DND-41 (cell line): ENCODE measurements around the gene SNX9.

Experiments
- ATAC-seq: fragments of 200-7000 bp; cut with Tn5 transposase; 3 replicates; pipeline ENCODE4 v1.9.1; 2021; ENCODE audit warnings: low read depth; ENCODE audit not compliant: insufficient read depth
- DNase-seq: peaks from one replicate; pipeline ENCODE4 v3.0.0-alpha.2; 2020
- H2AFZ ChIP-seq: 2 replicates; pipeline ENCODE4 v1.6.0; 2012; ENCODE audit warnings: low read depth, low read length
- H3K27ac ChIP-seq: 2 replicates; pipeline ENCODE4 v1.5.1; 2012; ENCODE audit warnings: low read length, inconsistent platforms
- H3K27me3 ChIP-seq: fragments of 200-600 bp; sonication (generic); 2 replicates; pipeline ENCODE4 v1.6.0; 2012; ENCODE audit warnings: low read length, mild to moderate bottlenecking, inconsistent platforms; ENCODE audit not compliant: insufficient read depth, poor library complexity
- H3K36me3 ChIP-seq: 2 replicates; pipeline ENCODE4 v1.5.1; 2012; ENCODE audit warnings: low read length, inconsistent platforms; ENCODE audit not compliant: insufficient read depth
- H3K4me1 ChIP-seq: 2 replicates; pipeline ENCODE4 v1.5.1; 2012; ENCODE audit warnings: mild to moderate bottlenecking, low read length; ENCODE audit not compliant: insufficient read depth
- H3K4me2 ChIP-seq: 2 replicates; pipeline ENCODE4 v1.6.0; 2012; ENCODE audit warnings: mild to moderate bottlenecking, moderate library complexity, low read length, inconsistent platforms; ENCODE audit not compliant: insufficient read depth
- H3K4me3 ChIP-seq, 2 experiments: fragments of 200-600 bp in 1 of 2; shearing (Covaris generic) in 1 of 2; 2 replicates each; pipeline ENCODE4 v1.5.1; 2012 to 2016; ENCODE audit warnings: inconsistent platforms in 2 of 2, low read length in 2 of 2, mild to moderate bottlenecking in 2 of 2, low read depth in 1 of 2, moderate library complexity in 1 of 2
- H3K79me2 ChIP-seq: 2 replicates; pipeline ENCODE4 v1.6.0; 2012; ENCODE audit warnings: low read length, inconsistent platforms; ENCODE audit not compliant: insufficient read depth
- H3K9ac ChIP-seq: 2 replicates; pipeline ENCODE4 v1.6.0; 2012; ENCODE audit warnings: low read depth, mild to moderate bottlenecking, inconsistent platforms, low read length, moderate library complexity
- H3K9me3 ChIP-seq: 2 replicates; pipeline ENCODE4 v1.5.1; 2012; ENCODE audit warnings: low read length, moderate library complexity, mild to moderate bottlenecking, inconsistent platforms; ENCODE audit not compliant: insufficient read depth, severe bottlenecking
- H4K20me1 ChIP-seq: 2 replicates; pipeline ENCODE4 v1.6.0; 2012; ENCODE audit warnings: low read length; ENCODE audit not compliant: insufficient read depth
- CTCF ChIP-seq: IDR thresholded peaks from 2 replicates; pipeline ENCODE4 v1.5.1; 2012; ENCODE audit warnings: borderline replicate concordance, low read length, moderate library complexity, mild to moderate bottlenecking; ENCODE audit not compliant: poor library complexity, severe bottlenecking; ENCODE audit errors: extremely low read depth
- EZH2 ChIP-seq: IDR thresholded peaks from 3 replicates; pipeline ENCODE4 v1.6.1; 2012; ENCODE audit warnings: borderline replicate concordance, low read depth, mild to moderate bottlenecking, moderate library complexity, low read length, inconsistent platforms; ENCODE audit not compliant: severe bottlenecking

The SNX9 gene

DNA sequence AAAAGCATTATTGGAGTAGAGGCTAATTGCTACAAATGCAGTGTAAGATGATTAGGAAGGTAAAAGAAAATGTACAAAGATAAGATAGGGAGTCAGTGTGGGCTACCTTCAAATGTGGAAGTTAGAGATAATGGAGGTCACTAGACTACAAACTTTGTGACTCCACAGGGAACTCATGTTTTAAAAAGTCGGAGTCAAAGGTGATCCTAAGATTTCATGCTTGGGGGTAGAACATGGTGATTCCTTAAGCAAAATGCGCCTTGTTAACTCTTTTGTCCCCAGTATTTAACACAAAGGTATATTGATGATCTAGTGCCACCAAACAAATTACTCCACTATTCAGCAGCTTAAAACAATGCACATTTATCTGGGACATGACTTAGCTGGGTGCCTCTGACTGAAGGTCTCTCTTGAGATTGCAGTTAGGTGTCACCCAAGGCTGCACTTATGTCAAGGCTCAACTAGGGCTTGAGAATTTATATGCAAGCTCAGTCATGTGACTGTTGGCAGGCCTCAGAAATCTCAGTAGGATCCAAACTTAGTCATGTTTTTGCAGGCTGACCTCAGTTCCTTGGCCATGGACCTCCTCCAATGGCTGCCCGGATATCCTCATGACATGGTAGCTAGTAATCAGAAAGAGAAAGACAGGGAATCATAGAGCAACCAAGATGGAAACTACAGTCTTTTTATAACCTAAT is 11.4 kb upstream of the SNX9 start:
- no peaks in the 10 kb centered on the region for H3K36me3 ChIP-seq
- no peak overlapping the region for H2AFZ ChIP-seq
- H3K4me2 ChIP-seq: no peak overlapping the region
- peaks cover 3% of the 10 kb centered on the region for H3K9me3 ChIP-seq
- no peaks in the 10 kb centered on the region for H3K27me3 ChIP-seq
- no peak overlapping the region for H3K27ac ChIP-seq
- TF ChIP-seq EZH2 (no peak), CTCF (no peak)
- no peak overlapping the region for H3K4me3 ChIP-seq
- H3K4me1 ChIP-seq: peaks cover 20% of the 10 kb centered on the region
- no peaks in the 10 kb centered on the region for H4K20me1 ChIP-seq
- no peak overlapping the region for H3K9ac ChIP-seq
- ATAC-seq (no peak), DNase-seq (no peak)
- H3K79me2 ChIP-seq: no peaks in the 10 kb centered on the region

DNA sequence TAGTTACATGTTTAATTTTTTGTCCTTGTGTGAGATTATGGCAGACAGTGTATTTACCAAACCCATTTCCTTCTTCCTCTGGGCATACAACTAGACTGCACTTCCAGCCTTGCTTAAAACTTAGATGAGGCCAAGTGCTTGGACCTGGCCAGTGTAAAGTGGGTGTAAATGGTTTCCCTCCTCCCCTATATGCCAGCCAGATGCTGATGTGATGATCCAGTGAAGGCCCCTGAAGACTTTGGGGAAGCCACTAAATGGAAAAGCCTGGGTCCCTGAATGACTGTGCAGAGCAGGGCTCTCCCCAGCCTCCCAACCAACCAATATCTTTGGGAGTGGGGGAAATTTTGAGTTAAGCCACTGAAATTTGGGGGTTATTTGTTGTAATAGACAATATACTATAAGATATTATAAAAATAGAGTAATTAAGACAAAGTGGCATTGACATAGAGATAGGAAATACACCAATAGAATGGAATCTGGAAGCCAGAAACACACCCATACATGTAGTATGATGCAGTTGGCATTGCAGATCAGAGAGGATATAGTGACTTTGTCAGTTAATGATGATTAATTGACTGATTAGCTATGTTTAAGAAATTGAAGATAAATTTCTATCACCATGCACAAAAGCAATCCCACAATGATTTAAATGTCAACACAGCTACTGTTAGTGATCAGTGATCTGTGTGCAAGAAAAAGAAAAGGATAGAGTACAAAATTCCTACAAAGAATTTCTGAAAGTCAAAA is 10.4 kb upstream of the SNX9 start:
- peaks cover 20% of the 10 kb centered on the region for H3K4me1 ChIP-seq
- ATAC-seq: no peak

GRCh38 chr6:157813191-157813590 is 9.9 kb upstream of the SNX9 start:
- Histone ChIP-seq H3K27me3 (no peaks in the 10 kb centered on the region), H3K4me2 (no peak overlapping the region), H3K4me3 (no peak overlapping the region), H3K27ac (no peak overlapping the region), H4K20me1 (no peaks in the 10 kb centered on the region), H3K4me1 (peaks cover 20% of the 10 kb centered on the region), H3K36me3 (no peaks in the 10 kb centered on the region), H3K9me3 (peaks cover 3% of the 10 kb centered on the region), H3K9ac (no peak overlapping the region), H3K79me2 (no peaks in the 10 kb centered on the region), H2AFZ (no peak overlapping the region)
- DNase-seq (no peak), ATAC-seq (no peak)
- TF ChIP-seq EZH2: no peak
- TF ChIP-seq CTCF: no peak

More for the DNA sequence above, 10.4 kb upstream of the SNX9 start:
- H3K4me2 ChIP-seq: no peak overlapping the region
- peaks cover 3% of the 10 kb centered on the region for H3K9me3 ChIP-seq
- H3K27ac ChIP-seq: no peak overlapping the region
- H4K20me1 ChIP-seq: no peaks in the 10 kb centered on the region
- H3K27me3 ChIP-seq: no peaks in the 10 kb centered on the region
- H3K9ac ChIP-seq: no peak overlapping the region
- H3K79me2 ChIP-seq: no peaks in the 10 kb centered on the region
- H2AFZ ChIP-seq: no peak overlapping the region
- H3K4me3 ChIP-seq: no peak overlapping the region
- H3K36me3 ChIP-seq: no peaks in the 10 kb centered on the region
- no peak for DNase-seq
- TF ChIP-seq CTCF (no peak), EZH2 (no peak)
